Adipocyte (in vitro differentiated cells): Measurements from ENCODE around the gene WSCD1.

Experiments
- DNase-seq: peaks from one replicate; pipeline ENCODE4 v3.0.0-alpha.2; 2015; ENCODE audit warnings: low read depth
- H3K27me3 ChIP-seq: replicated peaks from 2 replicates; pipeline ENCODE4 v1.7.0; 2013; ENCODE audit warnings: mild to moderate bottlenecking, low read length, moderate library complexity; ENCODE audit not compliant: control insufficient read depth, insufficient read depth
- H3K36me3 ChIP-seq: 2 replicates; pipeline ENCODE4 v1.7.0; 2013; ENCODE audit warnings: low read length, mild to moderate bottlenecking, moderate library complexity; ENCODE audit not compliant: control insufficient read depth, insufficient read depth, severe bottlenecking
- H3K4me1 ChIP-seq: 2 replicates; pipeline ENCODE4 v1.7.0; 2013; ENCODE audit warnings: mild to moderate bottlenecking, low read length, moderate library complexity; ENCODE audit not compliant: control insufficient read depth, insufficient read depth
- H3K4me3 ChIP-seq: 2 replicates; pipeline ENCODE4 v1.7.0; 2013; ENCODE audit warnings: mild to moderate bottlenecking, low read length, moderate library complexity
- H3K9ac ChIP-seq: 2 replicates; pipeline ENCODE4 v1.7.0; 2013; ENCODE audit warnings: mild to moderate bottlenecking, low read length, moderate library complexity
- H3K9me3 ChIP-seq: 2 replicates; pipeline ENCODE4 v1.7.0; 2013; ENCODE audit warnings: mild to moderate bottlenecking, low read length, moderate library complexity; ENCODE audit not compliant: control insufficient read depth

The WSCD1 gene

GRCh38 chr17:6098050-6098822 lies 28.1 kb downstream of the WSCD1 start:
- no peaks in the 10 kb centered on the region for H3K4me1 ChIP-seq
- DNase-seq: peak; percentile 15
- H3K9me3 ChIP-seq: no peaks in the 10 kb centered on the region
- H3K27me3 ChIP-seq: peaks cover 30% of the 10 kb centered on the region
- H3K4me3 ChIP-seq: no peak overlapping the region
- H3K9ac ChIP-seq: no peak overlapping the region
- no peaks in the 10 kb centered on the region for H3K36me3 ChIP-seq

DNA sequence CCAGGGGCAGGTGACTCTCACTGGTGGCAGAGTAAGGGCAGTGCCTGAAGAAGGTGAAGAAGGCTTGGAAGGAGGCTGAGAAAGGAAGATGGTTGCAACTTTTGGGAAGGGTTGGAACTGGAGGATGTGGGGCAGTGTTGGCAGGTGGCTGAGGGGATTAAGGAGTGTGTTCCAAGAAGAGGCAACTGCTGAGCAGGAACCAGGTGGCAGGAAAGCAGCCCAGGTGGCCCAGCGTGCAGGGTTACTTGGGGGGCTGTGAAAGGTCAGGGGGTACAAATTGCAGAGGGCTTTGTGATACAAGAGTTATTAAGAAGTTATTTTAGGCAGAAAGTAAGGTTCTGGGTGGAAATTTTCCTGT lies 28.6 kb downstream of the WSCD1 start:
- no peak overlapping the region for H3K4me3 ChIP-seq
- peaks cover 27% of the 10 kb centered on the region for H3K27me3 ChIP-seq
- no peaks in the 10 kb centered on the region for H3K9me3 ChIP-seq
- H3K9ac ChIP-seq: no peak overlapping the region
- DNase-seq: no peak
- no peaks in the 10 kb centered on the region for H3K4me1 ChIP-seq
- no peaks in the 10 kb centered on the region for H3K36me3 ChIP-seq

GRCh38 chr17:6099492-6099891 lies 29.3 kb downstream of the WSCD1 start:
- DNase-seq: no peak
- no peaks in the 10 kb centered on the region for H3K9me3 ChIP-seq
- peaks cover 20% of the 10 kb centered on the region for H3K27me3 ChIP-seq
- no peak overlapping the region for H3K4me3 ChIP-seq
- no peak overlapping the region for H3K9ac ChIP-seq
- H3K36me3 ChIP-seq: no peaks in the 10 kb centered on the region
- H3K4me1 ChIP-seq: no peaks in the 10 kb centered on the region

DNA sequence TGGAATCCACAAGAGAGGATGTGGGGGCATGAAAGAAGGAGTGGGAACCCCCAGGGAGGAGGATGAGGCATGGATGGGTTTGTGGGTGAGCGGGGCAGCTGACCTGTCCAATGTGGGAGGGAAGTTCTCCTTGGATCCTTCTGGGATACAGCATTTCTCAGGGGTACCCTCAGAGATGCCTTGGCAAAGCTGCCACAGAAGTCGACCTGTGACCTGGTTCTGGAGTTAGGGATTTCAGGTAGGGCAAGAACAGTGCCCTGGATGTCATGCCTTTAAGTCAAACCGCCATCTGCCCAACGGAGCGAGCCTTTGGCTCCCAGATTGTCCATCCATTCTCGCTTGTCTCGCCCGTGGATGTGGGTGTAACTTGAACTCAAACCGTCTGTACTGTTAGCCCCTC lies 30.0 kb downstream of the WSCD1 start:
- Histone ChIP-seq H3K36me3 (no peaks in the 10 kb centered on the region), H3K9me3 (no peaks in the 10 kb centered on the region), H3K27me3 (peaks cover 21% of the 10 kb centered on the region), H3K9ac (no peak overlapping the region), H3K4me3 (no peak overlapping the region), H3K4me1 (no peaks in the 10 kb centered on the region)
- no peak for DNase-seq

GRCh38 chr17:6100891-6101500 lies 30.8 kb downstream of the WSCD1 start:
- no peaks in the 10 kb centered on the region for H3K36me3 ChIP-seq
- H3K9me3 ChIP-seq: peaks cover under 1% of the 10 kb centered on the region
- DNase-seq: no peak
- H3K4me3 ChIP-seq: no peak overlapping the region
- no peaks in the 10 kb centered on the region for H3K4me1 ChIP-seq
- no peak overlapping the region for H3K9ac ChIP-seq
- H3K27me3 ChIP-seq: peaks cover 25% of the 10 kb centered on the region

DNA sequence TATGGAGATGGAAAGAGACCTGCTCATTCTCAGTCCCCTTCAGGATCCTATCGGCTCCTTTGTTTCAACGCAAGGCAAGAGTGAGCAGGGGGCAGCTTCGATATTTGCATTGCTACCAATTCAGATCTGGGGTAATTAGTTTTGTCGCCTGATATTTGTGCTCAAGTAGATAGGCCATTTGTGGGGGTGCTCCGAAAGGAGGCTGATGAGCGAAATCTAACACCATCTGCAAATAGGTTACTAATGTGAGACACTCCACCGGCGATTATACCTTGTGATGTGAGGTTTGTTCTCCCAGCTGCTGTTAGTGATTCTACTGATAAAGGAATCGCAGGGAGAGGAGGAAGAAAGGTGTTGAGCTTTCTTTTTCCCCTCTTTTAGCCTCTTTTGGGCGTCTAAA lies 31.5 kb downstream of the WSCD1 start:
- Histone ChIP-seq H3K4me3 (no peak overlapping the region), H3K4me1 (no peaks in the 10 kb centered on the region), H3K27me3 (peaks cover 26% of the 10 kb centered on the region), H3K36me3 (no peaks in the 10 kb centered on the region), H3K9ac (no peak overlapping the region), H3K9me3 (peaks cover 5% of the 10 kb centered on the region)
- DNase-seq: no peak

- Histone ChIP-seq H3K9ac (no peak overlapping the region), H3K9me3 (peaks cover 5% of the 10 kb centered on the region), H3K4me1 (no peaks in the 10 kb centered on the region), H3K36me3 (no peaks in the 10 kb centered on the region), H3K27me3 (peaks cover 22% of the 10 kb centered on the region), H3K4me3 (no peak overlapping the region)
- no peak for DNase-seq
Observed at GRCh38 chr17:6102615-6103014, 32.4 kb downstream of the WSCD1 start.

- H3K36me3 ChIP-seq: no peaks in the 10 kb centered on the region
Observed at GRCh38 chr17:6104956-6105648, 34.9 kb downstream of the WSCD1 start.

DNA sequence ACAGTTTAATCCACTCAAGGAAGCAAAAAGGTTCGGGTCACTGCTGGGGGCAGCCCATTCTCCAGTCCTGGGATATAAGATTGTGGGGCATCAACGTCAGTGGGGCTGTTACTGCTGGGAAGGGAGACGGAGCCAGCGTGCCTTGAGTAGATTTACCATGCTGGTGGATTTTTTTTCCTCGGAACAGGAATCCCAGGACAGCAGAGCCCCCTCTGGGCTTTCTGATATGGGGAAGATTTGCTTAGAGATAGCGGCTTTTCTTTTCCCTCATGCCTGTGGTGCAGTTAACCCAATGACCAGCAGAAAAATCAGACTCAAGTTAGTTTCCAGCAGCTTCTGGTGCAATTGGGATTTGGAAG lies 35.4 kb downstream of the WSCD1 start:
- no peak for DNase-seq
- Histone ChIP-seq H3K9ac (no peak overlapping the region), H3K27me3 (peaks cover 22% of the 10 kb centered on the region), H3K4me3 (no peak overlapping the region), H3K4me1 (no peaks in the 10 kb centered on the region), H3K9me3 (peaks cover 5% of the 10 kb centered on the region), H3K36me3 (no peaks in the 10 kb centered on the region)

More at GRCh38 chr17:6104956-6105648, 34.9 kb downstream of the WSCD1 start:
- Histone ChIP-seq H3K4me3 (no peak overlapping the region), H3K4me1 (no peaks in the 10 kb centered on the region), H3K9me3 (peaks cover 5% of the 10 kb centered on the region), H3K27me3 (peaks cover 22% of the 10 kb centered on the region), H3K9ac (no peak overlapping the region)
- DNase-seq: no peak

DNA sequence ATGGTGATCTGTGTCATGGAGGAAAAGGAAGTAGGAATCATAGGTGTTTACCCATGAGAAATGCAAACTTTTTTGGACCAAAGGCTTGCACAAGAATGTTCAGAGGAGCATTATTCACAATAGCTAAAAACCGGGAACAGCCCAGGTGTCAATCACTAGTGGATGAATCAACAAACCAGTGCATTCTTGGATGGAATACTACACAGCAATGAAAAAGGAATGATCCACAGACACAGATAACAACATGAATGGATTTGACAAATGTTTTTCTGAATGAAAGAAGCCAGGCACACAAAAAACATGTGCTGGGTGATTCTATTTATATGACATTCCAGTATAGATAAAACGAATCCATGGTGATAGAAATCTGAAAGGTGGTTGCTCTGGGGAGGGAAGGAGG lies 36.0 kb downstream of the WSCD1 start:
- H3K9ac ChIP-seq: no peak overlapping the region
- peaks cover 5% of the 10 kb centered on the region for H3K9me3 ChIP-seq
- no peak overlapping the region for H3K4me3 ChIP-seq
- DNase-seq: no peak
- H3K4me1 ChIP-seq: no peaks in the 10 kb centered on the region
- peaks cover 18% of the 10 kb centered on the region for H3K27me3 ChIP-seq
- H3K36me3 ChIP-seq: no peaks in the 10 kb centered on the region

DNA sequence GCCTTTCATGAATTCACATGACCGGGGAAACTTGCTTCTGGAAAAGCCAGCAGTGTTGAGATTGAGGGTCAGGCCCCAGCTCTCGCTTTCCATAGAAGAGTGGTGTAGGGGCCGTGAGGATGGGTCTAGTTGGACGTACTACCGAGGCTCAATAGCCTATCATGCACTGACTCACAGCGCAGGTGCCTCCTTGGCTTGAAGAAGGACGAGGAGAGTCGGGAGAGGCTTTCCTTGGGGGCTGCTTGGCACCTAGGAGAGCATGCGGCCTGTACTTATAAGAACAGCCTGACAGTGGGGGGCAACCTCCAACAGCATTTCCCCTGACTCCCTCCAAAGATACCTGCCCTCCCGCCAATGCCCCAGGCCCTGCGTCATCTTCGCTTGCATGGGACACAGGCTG lies 37.6 kb downstream of the WSCD1 start:
- Histone ChIP-seq H3K9ac (no peak overlapping the region), H3K9me3 (peaks cover 5% of the 10 kb centered on the region), H3K4me3 (no peak overlapping the region), H3K4me1 (no peaks in the 10 kb centered on the region), H3K27me3 (peaks cover 12% of the 10 kb centered on the region), H3K36me3 (no peaks in the 10 kb centered on the region)
- no peak for DNase-seq
